K562 (cell line): ENCODE results near the gene SYVN1. TPM values are rescaled to one million over a fixed set of nuclear protein-coding genes. Genes with fewer than 3 reads are reported as not detected.

ENCODE experiments used
- BRF1 ChIP-seq: IDR thresholded peaks from 3 replicates; pipeline ENCODE4 v1.6.1; 2011; ENCODE audit warnings: borderline replicate concordance, mild to moderate bottlenecking; ENCODE audit not compliant: insufficient read length; ENCODE audit errors: extremely low read depth
- CTBP1 ChIP-seq: fragments of 450-650 bp; IDR thresholded peaks from 2 replicates; pipeline ENCODE4 v1.6.1; 2016; ENCODE audit warnings: borderline replicate concordance
- HDAC3 ChIP-seq: fragments of 450-650 bp; IDR thresholded peaks from 2 replicates; pipeline ENCODE4 v1.6.1; 2018; ENCODE audit warnings: borderline replicate concordance, mild to moderate bottlenecking, moderate library complexity; ENCODE audit not compliant: partially characterized antibody
- ILK ChIP-seq: fragments of 450-650 bp; IDR thresholded peaks from 2 replicates; pipeline ENCODE4 v1.6.1; 2016; ENCODE audit warnings: missing genetic modification characterization, low read depth, mild to moderate bottlenecking, missing compliant biosample characterization, moderate library complexity, borderline replicate concordance
- MXI1 ChIP-seq: IDR thresholded peaks from 2 replicates; pipeline ENCODE4 v1.6.1; 2011; ENCODE audit warnings: low read depth, mild to moderate bottlenecking, improper control_type of control experiment, low read length
- NFE2L1 ChIP-seq: fragments of 450-650 bp; IDR thresholded peaks from 2 replicates; pipeline ENCODE4 v1.6.1; 2016; ENCODE audit warnings: missing genetic modification characterization, low read depth, mild to moderate bottlenecking, missing compliant biosample characterization, moderate library complexity, borderline replicate concordance
- NR2C2 ChIP-seq, 2 experiments: fragments of 200-800 bp in 1 of 2; sonication (Bioruptor generic) in 1 of 2; sonication (generic) in 1 of 2; formaldehyde crosslinking in 1 of 2; IDR thresholded peaks; 2 replicates each; pipeline versions ENCODE4 v1.6.1 to v1.8.0; 2016 to 2022; ENCODE audit warnings: mild to moderate bottlenecking in 1 of 2, missing compliant biosample characterization in 1 of 2, missing genetic modification characterization in 1 of 2, missing genetic modification reagents in 1 of 2
- POU5F1 ChIP-seq: fragments of 150-350 bp; IDR thresholded peaks from 2 replicates; pipeline ENCODE4 v1.6.1; 2014; ENCODE audit warnings: borderline replicate concordance, low read length, low read depth, mild to moderate bottlenecking; ENCODE audit not compliant: partially characterized antibody
- RB1 ChIP-seq: fragments of 450-650 bp; IDR thresholded peaks from 2 replicates; pipeline ENCODE4 v1.6.1; 2017; ENCODE audit warnings: low read depth, mild to moderate bottlenecking
- SPI1 ChIP-seq: IDR thresholded peaks from 2 replicates; pipeline ENCODE4 v1.6.1; 2011; ENCODE audit warnings: low read depth, low read length, control low read depth, borderline replicate concordance
- SRF ChIP-seq, 2 experiments: fragments of 250-450, 450-650 bp in 1 of 2; sonication (Bioruptor Pico) in 1 of 2; sonication (generic) in 1 of 2; formaldehyde crosslinking; IDR thresholded peaks; 2 replicates each; pipeline versions ENCODE4 v1.5.0 to v1.5.1; 2020 to 2022; ENCODE audit warnings: mild to moderate bottlenecking in 1 of 2, missing genetic modification reagents in 1 of 2
- TAF9B ChIP-seq: fragments of 450-650 bp; IDR thresholded peaks from 2 replicates; pipeline ENCODE4 v1.6.1; 2018; ENCODE audit warnings: mild to moderate bottlenecking; ENCODE audit not compliant: partially characterized antibody
- TGIF2 ChIP-seq: sonication (generic); formaldehyde crosslinking; IDR thresholded peaks from 2 replicates; pipeline ENCODE4 v1.8.1; 2022; ENCODE audit warnings: mild to moderate bottlenecking, missing genetic modification reagents, moderate library complexity
- ZNF224 ChIP-seq: sonication (generic); formaldehyde crosslinking; IDR thresholded peaks from 2 replicates; pipeline ENCODE4 v1.8.0; 2022; ENCODE audit warnings: mild to moderate bottlenecking, missing genetic modification reagents
- ZNF316 ChIP-seq: fragments of 450-650 bp; IDR thresholded peaks from 2 replicates; pipeline ENCODE4 v1.6.1; 2016
- ZNF589 ChIP-seq: fragments of 200-800 bp; sonication (Bioruptor generic); IDR thresholded peaks from 2 replicates; pipeline ENCODE4 v1.6.1; 2016; ENCODE audit warnings: low read depth, missing genetic modification characterization, missing compliant biosample characterization
- ZNF699 ChIP-seq: fragments of 250-450 bp; sonication (Bioruptor Pico); IDR thresholded peaks from 2 replicates; pipeline ENCODE4 v1.8.0; 2021; ENCODE audit warnings: mild to moderate bottlenecking, moderate library complexity; ENCODE audit not compliant: insufficient replicate concordance
- ZZZ3 ChIP-seq: fragments of 450-650 bp; IDR thresholded peaks from 2 replicates; pipeline ENCODE4 v1.6.1; 2016; ENCODE audit warnings: antibody characterized with exemption, mild to moderate bottlenecking, moderate library complexity
- polyA plus RNA-seq, 8 experiments: library from polyadenylated mRNA; depleted of rRNA in 4 of 8; stranded (reverse) in 5 of 8; unstranded in 3 of 8; fragments of >200 nt; fragmentation: Nextera tagmentation in 2 of 8; fragmentation: Illumina TruSeq in 1 of 8; extraction: Ambion mirVana in 2 of 8; extraction: Trizol in 1 of 8; gene quantifications; 2 replicates each; pipeline versions ENCODE4 v1.2.1 to v1.2.3, GENCODE V29; 2011 to 2014; ENCODE audit warnings: inconsistent platforms in 1 of 8, missing spikeins in 1 of 8
- total RNA-seq, 7 experiments: library from RNA; depleted of rRNA in 6 of 7; stranded (reverse); fragments of >200 nt in 6 of 7; fragmentation: Illumina TruSeq in 2 of 7; extraction: Trizol in 2 of 7; gene quantifications; 2 replicates each; pipeline versions ENCODE4 v1.2.1 to v1.2.3, GENCODE V29; 2011 to 2021; ENCODE audit warnings: low replicate concordance in 1 of 7
- TF ChIP-seq, protein P1 (sequence below): fragments of 250-450 bp; sonication (Bioruptor Pico); IDR thresholded peaks from 2 replicates; pipeline ENCODE4 v1.8.0; 2022; ENCODE audit warnings: moderate library complexity, mild to moderate bottlenecking, inconsistent platforms
- TF ChIP-seq, protein P2 (sequence below): fragments of 150-350 bp; conservative IDR thresholded peaks from 2 replicates; pipeline ENCODE4 v1.6.1; 2014; ENCODE audit warnings: low read length
- TF ChIP-seq, protein P3 (sequence below): sonication (generic); formaldehyde crosslinking; IDR thresholded peaks from 2 replicates; pipeline ENCODE4 v1.8.1; 2023; ENCODE audit warnings: mild to moderate bottlenecking, missing genetic modification reagents

Gene SYVN1
- total and polyA plus RNA-seq, 9 of the 15 experiments (the other 6 are each of a cell fraction or from before 2014, with no cell fraction given), result 0.41 to 47.4 (median 9.9) TPM

DNA sequence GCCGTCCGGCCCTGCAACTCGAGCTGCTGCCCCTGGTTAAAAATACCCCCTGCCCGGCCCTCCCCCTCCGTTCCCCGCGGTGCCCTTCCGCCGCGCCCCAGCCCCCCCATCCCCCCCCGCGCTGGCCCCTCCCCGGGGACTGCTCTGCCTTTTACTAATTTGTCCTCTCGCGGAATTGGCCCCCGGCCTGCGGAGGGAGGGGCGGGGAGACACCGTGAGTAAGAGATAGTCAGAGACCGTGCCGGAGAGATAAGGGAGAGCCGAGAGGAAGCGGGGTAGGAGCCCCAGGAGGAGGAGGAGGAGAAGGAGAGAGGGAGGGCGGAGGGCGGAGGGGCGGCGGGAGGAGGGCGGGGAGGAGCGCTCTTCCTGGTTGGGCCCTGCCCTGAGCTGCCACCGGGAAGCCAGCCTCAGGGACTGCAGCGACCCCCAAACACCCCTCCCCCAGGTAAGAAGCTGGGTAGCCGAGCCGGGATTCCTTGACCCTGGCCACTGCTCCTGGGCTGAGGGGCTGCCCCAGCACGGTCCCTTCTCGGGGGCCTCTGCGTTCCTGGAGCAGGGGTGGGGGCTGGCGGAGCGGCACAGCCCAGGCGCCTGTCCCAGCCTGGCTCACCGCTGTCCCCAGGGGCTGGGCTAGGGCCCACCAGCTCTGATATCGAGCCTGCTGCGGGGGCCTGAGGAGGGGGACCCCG, 47.4 kb upstream of the SYVN1 start, which contains the start of gene CAPN1 (continued):
- TF ChIP-seq, protein P1, sequence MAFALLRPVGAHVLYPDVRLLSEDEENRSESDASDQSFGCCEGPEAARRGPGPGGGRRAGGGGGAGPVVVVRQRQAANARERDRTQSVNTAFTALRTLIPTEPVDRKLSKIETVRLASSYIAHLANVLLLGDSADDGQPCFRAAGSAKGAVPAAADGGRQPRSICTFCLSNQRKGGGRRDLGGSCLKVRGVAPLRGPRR (CRISPR knock-in tag), result no peak
- TF ChIP-seq TGIF2 (CRISPR knock-in tag), result no peak; the same call in 1 of the 2 replicates
- TF ChIP-seq ZNF224, result no peak
- no peak for TF ChIP-seq MXI1
- TF ChIP-seq, protein P2, sequence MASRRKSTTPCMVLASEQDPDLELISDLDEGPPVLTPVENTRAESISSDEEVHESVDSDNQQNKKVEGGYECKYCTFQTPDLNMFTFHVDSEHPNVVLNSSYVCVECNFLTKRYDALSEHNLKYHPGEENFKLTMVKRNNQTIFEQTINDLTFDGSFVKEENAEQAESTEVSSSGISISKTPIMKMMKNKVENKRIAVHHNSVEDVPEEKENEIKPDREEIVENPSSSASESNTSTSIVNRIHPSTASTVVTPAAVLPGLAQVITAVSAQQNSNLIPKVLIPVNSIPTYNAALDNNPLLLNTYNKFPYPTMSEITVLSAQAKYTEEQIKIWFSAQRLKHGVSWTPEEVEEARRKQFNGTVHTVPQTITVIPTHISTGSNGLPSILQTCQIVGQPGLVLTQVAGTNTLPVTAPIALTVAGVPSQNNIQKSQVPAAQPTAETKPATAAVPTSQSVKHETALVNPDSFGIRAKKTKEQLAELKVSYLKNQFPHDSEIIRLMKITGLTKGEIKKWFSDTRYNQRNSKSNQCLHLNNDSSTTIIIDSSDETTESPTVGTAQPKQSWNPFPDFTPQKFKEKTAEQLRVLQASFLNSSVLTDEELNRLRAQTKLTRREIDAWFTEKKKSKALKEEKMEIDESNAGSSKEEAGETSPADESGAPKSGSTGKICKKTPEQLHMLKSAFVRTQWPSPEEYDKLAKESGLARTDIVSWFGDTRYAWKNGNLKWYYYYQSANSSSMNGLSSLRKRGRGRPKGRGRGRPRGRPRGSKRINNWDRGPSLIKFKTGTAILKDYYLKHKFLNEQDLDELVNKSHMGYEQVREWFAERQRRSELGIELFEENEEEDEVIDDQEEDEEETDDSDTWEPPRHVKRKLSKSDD, result no peak
- no peak for TF ChIP-seq POU5F1
- peak; percentile 37; the same call in 1 of the 2 replicates for TF ChIP-seq RB1
- TF ChIP-seq TAF9B, result no peak
- no peak for TF ChIP-seq ZNF316
- TF ChIP-seq ZZZ3, result no peak
- TF ChIP-seq SRF (CRISPR knock-in tag; IDR thresholded peaks at IDR 0.05), result no peak
- TF ChIP-seq ZNF589 (CRISPR knock-in tag), result no peak
- TF ChIP-seq, protein P3, sequence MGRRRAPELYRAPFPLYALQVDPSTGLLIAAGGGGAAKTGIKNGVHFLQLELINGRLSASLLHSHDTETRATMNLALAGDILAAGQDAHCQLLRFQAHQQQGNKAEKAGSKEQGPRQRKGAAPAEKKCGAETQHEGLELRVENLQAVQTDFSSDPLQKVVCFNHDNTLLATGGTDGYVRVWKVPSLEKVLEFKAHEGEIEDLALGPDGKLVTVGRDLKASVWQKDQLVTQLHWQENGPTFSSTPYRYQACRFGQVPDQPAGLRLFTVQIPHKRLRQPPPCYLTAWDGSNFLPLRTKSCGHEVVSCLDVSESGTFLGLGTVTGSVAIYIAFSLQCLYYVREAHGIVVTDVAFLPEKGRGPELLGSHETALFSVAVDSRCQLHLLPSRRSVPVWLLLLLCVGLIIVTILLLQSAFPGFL (CRISPR knock-in tag), result no peak
- TF ChIP-seq ILK, result no peak
- peak; percentile 73 for TF ChIP-seq SPI1
- no peak for TF ChIP-seq ZNF699 (CRISPR knock-in tag)
- TF ChIP-seq NFE2L1 (tag), result no peak
- TF ChIP-seq NR2C2 (CRISPR knock-in tag; IDR thresholded peaks at IDR 0.05), result no peak
- peak; percentile 71; the same call in 1 of the 2 replicates for TF ChIP-seq NR2C2 (tag; IDR thresholded peaks at IDR 0.05)
- no peak for TF ChIP-seq HDAC3
- 0 out of 2 replicates have a peak, but pooled peaks have one; percentile 13 for TF ChIP-seq CTBP1
- no peak for TF ChIP-seq BRF1
